Kidney epithelial cell (primary cell): Measurements from ENCODE around the gene ARHGAP33. TPM values are rescaled to one million over a fixed set of nuclear protein-coding genes. Genes with fewer than 3 reads are reported as not detected.
"Not testable (repeated sequence)": the region's sequence is repeated elsewhere in the genome, so short reads cannot be mapped to it uniquely, and the experiment has no call there.

ENCODE experiments used
- DNase-seq: peaks from one replicate; pipeline ENCODE4 v3.0.0-alpha.2; 2010; ENCODE audit warnings: low read depth
- H3K27me3 ChIP-seq: 2 replicates; pipeline ENCODE4 v1.6.0; 2011; ENCODE audit warnings: low read length; ENCODE audit not compliant: control insufficient read depth, insufficient read depth
- H3K36me3 ChIP-seq: 2 replicates; pipeline ENCODE4 v1.5.1; 2011; ENCODE audit warnings: low read length; ENCODE audit not compliant: control insufficient read depth, insufficient read depth
- H3K4me3 ChIP-seq: 2 replicates; pipeline ENCODE4 v1.5.1; 2011; ENCODE audit warnings: low read depth, mild to moderate bottlenecking, control low read depth, low read length
- CTCF ChIP-seq: IDR thresholded peaks from 2 replicates; pipeline ENCODE4 v1.5.1; 2011; ENCODE audit warnings: mild to moderate bottlenecking, moderate library complexity, low read length, control low read depth, inconsistent platforms; ENCODE audit not compliant: insufficient read depth, poor library complexity, severe bottlenecking
- total RNA-seq: library from RNA; depleted of rRNA; stranded (reverse); fragments of >200 nt; gene quantifications from 2 replicates; pipeline ENCODE4 v1.2.3, GENCODE V29; 2015

Gene ARHGAP33
- total RNA-seq, 1 donor from 2014 or later = 2.8 TPM

GRCh38 chr19:35766571-35767104 lies 8.7 kb upstream of the ARHGAP33 start:
- TF ChIP-seq CTCF = no peak
- Histone ChIP-seq H3K27me3 (no peaks in the 10 kb centered on the region), H3K4me3 (no peak overlapping the region), H3K36me3 (peaks cover 3% of the 10 kb centered on the region)
- no peak for DNase-seq

GRCh38 chr19:35767288-35768081 lies 7.9 kb upstream of the ARHGAP33 start:
- no peaks in the 10 kb centered on the region for H3K27me3 ChIP-seq
- DNase-seq = no peak
- H3K4me3 ChIP-seq = no peak overlapping the region
- no peaks in the 10 kb centered on the region for H3K36me3 ChIP-seq
- TF ChIP-seq CTCF = no peak

GRCh38 chr19:35768082-35768421 lies 7.3 kb upstream of the ARHGAP33 start:
- H3K27me3 ChIP-seq = no peaks in the 10 kb centered on the region
- no peak for TF ChIP-seq CTCF
- no peak overlapping the region for H3K4me3 ChIP-seq
- DNase-seq = no peak
- H3K36me3 ChIP-seq = no peaks in the 10 kb centered on the region

GRCh38 chr19:35772362-35772761 lies 3.0 kb upstream of the ARHGAP33 start:
- not testable (repeated sequence) for DNase-seq, H3K36me3 ChIP-seq, H3K4me3 ChIP-seq, H3K27me3 ChIP-seq

- peak; percentile 47 for DNase-seq
- no peak overlapping the region for H3K4me3 ChIP-seq
- H3K27me3 ChIP-seq = no peaks in the 10 kb centered on the region
These were observed 2.2 kb upstream of the ARHGAP33 start for GRCh38 chr19:35773020-35773806.

More at GRCh38 chr19:35773020-35773806, 2.2 kb upstream of the ARHGAP33 start:
- TF ChIP-seq CTCF = no peak
- H3K36me3 ChIP-seq = no peaks in the 10 kb centered on the region
